Activated T-cell treated with anti-CD3 and anti-CD28 coated beads, Interleukin-2, amount 50 U/mL, for 24 hours (primary cell): Measurements from ENCODE around the gene FAM81A.
A peak's percentile ranks its signal among the peaks of the same experiment; 100 is the strongest.
"Not testable (repeated sequence)": the region's sequence is repeated elsewhere in the genome, so short reads cannot be mapped to it uniquely, and the experiment has no call there.

Experiments used
- DNase-seq: peaks from one replicate; pipeline ENCODE4 v3.0.0-alpha.2; 2020
- H3K27ac Mint-ChIP-seq: 2 replicates; pipeline ENCODE4 v1.8.0; 2020; ENCODE audit warnings: mild to moderate bottlenecking, mixed read lengths
- H3K27me3 Mint-ChIP-seq: 2 replicates; pipeline ENCODE4 v1.8.0; 2020; ENCODE audit warnings: mixed read lengths
- H3K36me3 Mint-ChIP-seq: 2 replicates; pipeline ENCODE4 v1.8.0; 2020; ENCODE audit warnings: low read depth, mixed read lengths
- H3K4me1 Mint-ChIP-seq: 2 replicates; pipeline ENCODE4 v1.8.0; 2020; ENCODE audit warnings: low read depth, mixed read lengths
- H3K4me3 Mint-ChIP-seq: 2 replicates; pipeline ENCODE4 v1.8.0; 2020; ENCODE audit warnings: mild to moderate bottlenecking, moderate library complexity, mixed read lengths
- H3K9me3 Mint-ChIP-seq: 2 replicates; pipeline ENCODE4 v1.8.0; 2020; ENCODE audit warnings: mixed read lengths

The FAM81A gene

DNA sequence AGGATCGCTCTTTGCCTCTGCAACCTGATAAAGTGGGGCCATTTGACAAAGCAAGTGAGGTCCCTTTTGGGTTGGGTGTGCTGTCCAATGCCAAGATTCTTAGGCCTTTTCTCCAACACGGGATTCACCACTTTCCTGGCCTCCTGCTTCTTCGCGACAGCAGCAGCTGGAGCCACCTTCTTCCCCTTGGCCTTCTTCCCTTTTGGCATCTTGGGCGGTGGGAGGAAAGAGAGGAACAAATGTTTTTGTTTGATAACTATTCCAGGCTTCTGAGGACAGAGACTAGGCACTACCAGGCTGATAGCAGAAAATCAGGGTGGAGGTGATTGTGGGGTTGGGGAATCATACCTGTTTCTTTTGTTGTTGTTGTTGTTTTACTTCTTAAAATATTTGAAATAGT, 30.0 kb upstream of the FAM81A start:
- H3K36me3 Mint-ChIP-seq = no peaks in the 10 kb centered on the region
- H3K9me3 Mint-ChIP-seq = no peaks in the 10 kb centered on the region
- H3K27ac Mint-ChIP-seq = no peak overlapping the region
- DNase-seq = no peak
- H3K27me3 Mint-ChIP-seq = peaks cover 15% of the 10 kb centered on the region
- H3K4me3 Mint-ChIP-seq = no peak overlapping the region
- H3K4me1 Mint-ChIP-seq = peaks cover 19% of the 10 kb centered on the region

GRCh38 chr15:59410391-59410896, 27.5 kb upstream of the FAM81A start:
- Mint-ChIP-seq H3K4me1 (peaks cover 27% of the 10 kb centered on the region), H3K27ac (no peak overlapping the region), H3K36me3 (no peaks in the 10 kb centered on the region), H3K4me3 (no peak overlapping the region), H3K27me3 (peaks cover 26% of the 10 kb centered on the region), H3K9me3 (no peaks in the 10 kb centered on the region)
- DNase-seq = no peak

- Mint-ChIP-seq H3K36me3 (no peaks in the 10 kb centered on the region), H3K27me3 (peaks cover 40% of the 10 kb centered on the region), H3K4me1 (peaks cover 27% of the 10 kb centered on the region), H3K27ac (no peak overlapping the region), H3K4me3 (no peak overlapping the region), H3K9me3 (no peaks in the 10 kb centered on the region)
- no peak for DNase-seq
Measured at GRCh38 chr15:59413577-59413976, 24.4 kb upstream of the FAM81A start.

DNA sequence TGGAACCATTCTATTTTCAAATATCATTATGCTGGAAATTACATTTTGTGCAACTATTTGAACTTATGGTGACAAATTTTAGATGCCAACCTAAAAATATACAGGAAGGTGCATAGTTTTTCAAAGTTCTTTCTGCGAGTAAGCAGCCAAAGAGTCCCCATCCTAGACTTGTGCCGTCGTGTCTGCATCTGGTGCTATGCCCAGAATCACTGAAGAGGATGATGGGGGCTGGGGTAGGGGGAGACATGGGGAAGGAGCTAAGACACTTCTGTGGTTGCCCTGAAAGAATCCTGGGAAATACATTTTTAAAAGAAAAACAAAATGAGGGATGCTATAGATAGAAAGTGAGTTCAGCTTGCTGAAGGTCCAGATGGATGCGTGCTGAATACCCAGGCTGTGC, 21.2 kb upstream of the FAM81A start:
- Mint-ChIP-seq H3K4me1 (peaks cover 25% of the 10 kb centered on the region), H3K27ac (no peak overlapping the region), H3K36me3 (no peaks in the 10 kb centered on the region), H3K27me3 (peaks cover 34% of the 10 kb centered on the region), H3K4me3 (no peak overlapping the region), H3K9me3 (no peaks in the 10 kb centered on the region)
- no peak for DNase-seq

DNA sequence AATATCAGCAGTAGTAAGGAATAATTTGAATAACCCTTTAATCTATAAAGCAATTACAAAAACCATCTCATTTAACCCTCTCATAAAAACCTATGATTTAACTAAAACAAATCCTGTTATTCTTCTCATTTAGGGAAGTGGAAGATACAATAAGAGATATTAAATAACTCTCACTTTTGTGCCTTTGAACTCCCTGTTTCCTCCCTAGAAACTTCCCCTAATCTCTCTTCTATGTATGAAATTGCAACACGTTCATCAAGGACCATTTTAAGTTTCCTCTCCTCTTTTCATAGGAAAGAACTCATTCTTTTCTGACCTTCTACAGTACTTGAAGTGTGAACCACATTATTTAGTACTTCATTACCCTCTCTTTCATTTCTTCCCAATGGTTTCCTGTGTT, 18.8 kb upstream of the FAM81A start:
- Mint-ChIP-seq H3K4me3 (no peak overlapping the region), H3K27ac (no peak overlapping the region), H3K9me3 (no peaks in the 10 kb centered on the region), H3K27me3 (peaks cover 33% of the 10 kb centered on the region), H3K4me1 (peaks cover 8% of the 10 kb centered on the region), H3K36me3 (no peaks in the 10 kb centered on the region)
- DNase-seq = no peak

DNA sequence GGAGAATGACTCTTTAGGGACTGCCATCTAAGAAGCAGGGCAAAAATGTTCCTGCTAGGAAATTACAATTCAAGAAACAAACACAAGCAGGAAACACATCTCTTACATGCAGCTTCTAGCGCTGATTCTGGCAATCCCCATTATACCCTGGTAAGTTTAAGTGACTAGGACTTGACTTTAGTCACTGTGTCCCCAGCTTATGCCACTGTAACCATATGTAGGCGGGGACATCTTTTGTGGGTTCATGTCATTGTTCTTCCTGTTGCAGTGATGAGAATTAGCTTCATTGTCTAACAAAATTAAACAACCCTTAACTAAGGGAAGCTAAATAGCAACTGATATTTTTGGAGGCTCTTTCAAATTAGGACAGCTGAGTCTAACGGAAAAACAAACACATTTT, 17.9 kb upstream of the FAM81A start:
- H3K9me3 Mint-ChIP-seq = no peaks in the 10 kb centered on the region
- no peak for DNase-seq
- H3K4me1 Mint-ChIP-seq = peaks cover 8% of the 10 kb centered on the region
- peaks cover 34% of the 10 kb centered on the region for H3K27me3 Mint-ChIP-seq
- no peak overlapping the region for H3K4me3 Mint-ChIP-seq
- no peaks in the 10 kb centered on the region for H3K36me3 Mint-ChIP-seq
- H3K27ac Mint-ChIP-seq = no peak overlapping the region

DNA sequence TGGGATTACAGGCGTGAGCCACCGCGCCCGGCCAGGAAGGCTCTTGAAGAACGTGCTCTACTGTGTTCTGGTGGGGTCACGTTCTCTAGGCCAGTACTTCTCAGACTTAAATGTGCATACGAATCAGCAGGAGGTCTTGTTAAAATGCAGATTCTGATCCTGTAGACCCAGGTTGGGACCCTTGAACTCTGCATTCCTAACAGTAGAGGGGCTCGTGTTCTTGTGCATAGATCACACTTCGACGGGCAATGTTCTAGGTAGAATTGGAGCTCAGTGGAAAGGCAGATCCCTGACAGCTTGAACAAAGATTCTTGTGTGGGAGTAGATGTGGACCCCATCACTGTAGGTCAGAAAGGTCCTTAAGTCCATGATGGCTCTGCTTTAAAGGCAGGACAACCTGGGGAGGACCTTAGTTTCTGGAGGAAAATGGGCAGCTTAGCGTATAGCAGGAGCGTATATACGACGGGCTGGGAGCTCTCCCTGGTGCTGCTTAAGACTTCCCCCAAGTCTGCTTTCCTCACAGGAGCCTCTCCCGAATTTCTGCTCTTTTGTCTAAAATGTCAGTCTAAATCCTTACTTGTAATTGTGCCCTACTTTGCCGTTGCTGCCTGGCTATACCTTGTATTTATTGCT, 16.9 kb upstream of the FAM81A start:
- peaks cover 27% of the 10 kb centered on the region for H3K27me3 Mint-ChIP-seq
- H3K9me3 Mint-ChIP-seq = no peaks in the 10 kb centered on the region
- peaks cover 8% of the 10 kb centered on the region for H3K4me1 Mint-ChIP-seq
- no peak overlapping the region for H3K27ac Mint-ChIP-seq
- no peak overlapping the region for H3K4me3 Mint-ChIP-seq
- no peak for DNase-seq
- no peaks in the 10 kb centered on the region for H3K36me3 Mint-ChIP-seq

GRCh38 chr15:59424616-59425015, 13.4 kb upstream of the FAM81A start:
- H3K27me3 Mint-ChIP-seq = peaks cover 25% of the 10 kb centered on the region
- peaks cover 9% of the 10 kb centered on the region for H3K9me3 Mint-ChIP-seq
- no peaks in the 10 kb centered on the region for H3K36me3 Mint-ChIP-seq
- no peak overlapping the region for H3K27ac Mint-ChIP-seq
- DNase-seq = no peak
- peaks cover 7% of the 10 kb centered on the region for H3K4me1 Mint-ChIP-seq
- no peak overlapping the region for H3K4me3 Mint-ChIP-seq

DNA sequence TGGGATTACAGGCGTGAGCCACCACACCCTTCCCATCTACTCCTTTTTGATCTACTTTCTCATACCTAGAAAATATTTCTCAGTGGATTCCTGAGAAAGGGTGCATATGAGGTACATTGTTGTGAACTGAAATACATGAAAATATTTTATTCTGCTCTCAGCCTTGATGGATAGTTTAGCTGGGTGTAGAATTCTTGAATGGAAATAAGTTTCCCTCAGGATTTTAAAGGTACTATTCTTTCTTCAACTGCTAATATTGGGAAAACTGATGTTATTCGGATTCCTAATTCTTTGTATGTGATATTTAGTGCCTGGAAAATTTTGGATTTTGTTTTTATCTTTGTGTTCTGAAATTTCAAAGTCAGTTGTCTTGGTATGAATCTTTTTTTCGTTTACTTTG, 9.1 kb upstream of the FAM81A start:
- DNase-seq, H3K4me3 Mint-ChIP-seq, H3K36me3 Mint-ChIP-seq, H3K27ac Mint-ChIP-seq, H3K4me1 Mint-ChIP-seq: not testable (repeated sequence)
- Mint-ChIP-seq H3K27me3 (peaks cover 43% of the 10 kb centered on the region), H3K9me3 (peaks cover 12% of the 10 kb centered on the region)

DNA sequence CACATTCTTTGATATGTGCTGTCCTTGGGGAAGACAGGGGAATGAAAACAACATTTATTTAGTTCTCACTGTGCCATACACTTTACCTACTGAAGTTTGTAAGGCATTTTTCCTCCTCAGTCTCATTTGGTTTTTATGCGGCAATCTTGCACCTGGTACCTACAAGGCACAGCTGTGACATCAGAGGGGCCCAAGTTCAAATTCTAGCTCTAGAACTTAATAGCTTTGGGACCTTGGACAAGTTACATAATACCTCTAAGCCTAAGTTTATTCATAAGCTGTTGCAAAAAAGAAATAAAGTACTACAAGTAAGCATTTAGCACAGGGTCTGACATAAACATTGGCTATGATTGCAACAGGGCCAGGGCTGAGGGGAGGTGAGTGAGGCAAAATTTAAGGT, 5.6 kb upstream of the FAM81A start:
- H3K36me3 Mint-ChIP-seq = no peaks in the 10 kb centered on the region
- H3K27ac Mint-ChIP-seq = no peak overlapping the region
- H3K4me3 Mint-ChIP-seq = no peak overlapping the region
- DNase-seq = no peak
- peaks cover 7% of the 10 kb centered on the region for H3K4me1 Mint-ChIP-seq
- H3K9me3 Mint-ChIP-seq = peaks cover 11% of the 10 kb centered on the region
- peaks cover 61% of the 10 kb centered on the region for H3K27me3 Mint-ChIP-seq

GRCh38 chr15:59434481-59434880, 3.5 kb upstream of the FAM81A start:
- H3K36me3 Mint-ChIP-seq = no peaks in the 10 kb centered on the region
- H3K27ac Mint-ChIP-seq = no peak overlapping the region
- peaks cover 3% of the 10 kb centered on the region for H3K9me3 Mint-ChIP-seq
- H3K4me1 Mint-ChIP-seq = peaks cover 18% of the 10 kb centered on the region
- peaks cover 71% of the 10 kb centered on the region for H3K27me3 Mint-ChIP-seq
- no peak overlapping the region for H3K4me3 Mint-ChIP-seq
- DNase-seq = no peak

GRCh38 chr15:59436774-59437141, 1.2 kb upstream of the FAM81A start:
- Mint-ChIP-seq H3K4me3 (peak overlapping the region; percentile 72), H3K4me1 (peaks cover 18% of the 10 kb centered on the region), H3K36me3 (no peaks in the 10 kb centered on the region), H3K9me3 (no peaks in the 10 kb centered on the region), H3K27ac (no peak overlapping the region), H3K27me3 (peaks cover 80% of the 10 kb centered on the region)
- DNase-seq = no peak

- peak overlapping the region; percentile 72 for H3K4me3 Mint-ChIP-seq
- peaks cover 76% of the 10 kb centered on the region for H3K27me3 Mint-ChIP-seq
- H3K27ac Mint-ChIP-seq = no peak overlapping the region
- DNase-seq = no peak
- no peaks in the 10 kb centered on the region for H3K9me3 Mint-ChIP-seq
- no peaks in the 10 kb centered on the region for H3K36me3 Mint-ChIP-seq
- H3K4me1 Mint-ChIP-seq = peaks cover 18% of the 10 kb centered on the region
Measured at GRCh38 chr15:59437142-59437816, 707 bp upstream of the FAM81A start.

DNA sequence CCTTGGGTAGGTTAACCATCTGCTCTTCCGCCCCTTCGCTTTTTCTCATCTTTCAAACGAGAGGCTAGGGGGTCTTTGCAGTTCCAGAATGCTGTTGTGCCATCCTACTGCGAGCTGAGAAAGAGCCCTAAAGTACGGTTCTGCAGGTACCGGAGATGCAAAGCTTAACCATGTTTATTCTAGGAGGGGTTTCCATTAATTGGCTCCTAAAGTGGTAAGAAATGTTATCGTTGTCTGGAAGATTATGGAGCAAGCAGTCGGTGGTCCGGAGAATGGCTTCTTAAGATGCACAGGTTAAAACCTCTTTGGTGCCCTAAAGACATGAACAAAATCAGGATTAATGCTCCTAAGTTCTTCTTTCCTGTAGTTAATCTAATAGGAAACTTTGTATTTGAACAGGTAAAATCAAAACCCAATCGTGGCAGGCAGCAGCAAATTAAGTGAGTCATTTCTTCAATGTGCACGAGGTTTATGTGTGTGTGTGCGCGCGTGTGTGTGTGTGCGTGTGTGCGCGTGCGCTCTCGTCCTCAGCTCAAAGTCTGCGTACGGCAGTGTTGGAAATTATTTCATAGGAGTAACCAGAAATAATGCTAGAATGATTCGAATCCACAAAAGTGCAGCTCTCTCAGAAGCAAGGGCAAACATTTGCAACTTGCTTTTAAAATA, 772 bp downstream of the FAM81A start:
- peak overlapping the region; percentile 65 for H3K4me3 Mint-ChIP-seq
- H3K36me3 Mint-ChIP-seq = no peaks in the 10 kb centered on the region
- H3K4me1 Mint-ChIP-seq = peaks cover 18% of the 10 kb centered on the region
- H3K27ac Mint-ChIP-seq = no peak overlapping the region
- peaks cover 68% of the 10 kb centered on the region for H3K27me3 Mint-ChIP-seq
- DNase-seq = no peak
- H3K9me3 Mint-ChIP-seq = no peaks in the 10 kb centered on the region

- H3K27ac Mint-ChIP-seq = no peak overlapping the region
- H3K4me1 Mint-ChIP-seq = peaks cover 18% of the 10 kb centered on the region
- H3K4me3 Mint-ChIP-seq = no peak overlapping the region
Measured at GRCh38 chr15:59439576-59439975, 1.6 kb downstream of the FAM81A start.

More at GRCh38 chr15:59439576-59439975, 1.6 kb downstream of the FAM81A start:
- no peak for DNase-seq
- no peaks in the 10 kb centered on the region for H3K36me3 Mint-ChIP-seq
- no peaks in the 10 kb centered on the region for H3K9me3 Mint-ChIP-seq
- peaks cover 60% of the 10 kb centered on the region for H3K27me3 Mint-ChIP-seq
